K562 (cell line): ENCODE measurements around the gene SLMAP. TPM values are rescaled to one million over a fixed set of nuclear protein-coding genes. Genes with fewer than 3 reads are reported as not detected.

Source experiments
- ATAC-seq: fragments of 200-7000 bp; cut with Tn5 transposase; 3 replicates; pipeline ENCODE4 v1.9.1; 2020; ENCODE audit warnings: moderate library complexity
- BruUV-seq: library from RNA; stranded (reverse); fragments of 400-500 nt; replicated peaks from 2 replicates; lab custom pipeline; 2021; lab: Mats Ljungman, UMichigan
- CTCF ChIA-PET: fragments of 300-600 bp; formaldehyde crosslinking; extraction: SDS; loops from one replicate; lab custom pipeline; 2021; ENCODE audit warnings: low intra/inter-chr PET ratio; lab: Yijun Ruan, JAX
- POLR2A ChIA-PET: fragments of 300-600, 350-650 bp; sonication (Branson Sonifier 250); formaldehyde crosslinking; extraction: SDS; loops from one replicate; lab custom pipeline; 2021; ENCODE audit warnings: antibody characterized with exemption, inconsistent platforms; lab: Yijun Ruan, JAX
- DNase-seq, 4 experiments: peaks; one replicate each; pipeline versions ENCODE4 v3.0.0 to v3.0.0-alpha.2; 2011 to 2018; ENCODE audit warnings: low spot score in 3 of 4, mixed read lengths in 3 of 4; ENCODE audit errors: extremely low read depth in 1 of 4
- FAIRE-seq: peaks from 2 replicates; lab custom pipeline; 2011; peaks lifted over from hg19 to GRCh38; lab: Jason Lieb, UNC
- H2AFZ ChIP-seq: 2 replicates; pipeline ENCODE4 v1.6.0; 2011; ENCODE audit warnings: low read depth, low read length, control low read depth, inconsistent platforms
- H3K27ac ChIP-seq: fragments of 200-600 bp; 3 replicates; pipeline ENCODE4 v1.8.0; 2011; ENCODE audit warnings: low read depth, mild to moderate bottlenecking, control low read depth, inconsistent platforms, low read length, moderate library complexity, mixed read lengths; ENCODE audit errors: extremely low read depth
- H3K27me3 ChIP-seq, 2 experiments: fragments of 300-600 bp in 1 of 2; 2 replicates in 1 of 2; 3 replicates in 1 of 2; pipeline versions ENCODE4 v1.6.0 to v1.8.0; 2011; ENCODE audit warnings: inconsistent platforms in 2 of 2, low read length in 2 of 2, mild to moderate bottlenecking in 1 of 2, mixed read lengths in 1 of 2, moderate library complexity in 1 of 2; ENCODE audit not compliant: control insufficient read depth in 2 of 2, insufficient read depth in 2 of 2
- H3K36me3 ChIP-seq: fragments of 300-600 bp; 3 replicates; pipeline ENCODE4 v1.8.0; 2011; ENCODE audit warnings: mild to moderate bottlenecking, low read length, inconsistent platforms; ENCODE audit not compliant: control insufficient read depth, insufficient read depth
- H3K4me1 ChIP-seq, 2 experiments: fragments of 200-600 bp in 1 of 2; replicated peaks in 1 of 2; 2 replicates in 1 of 2; 3 replicates in 1 of 2; pipeline versions ENCODE4 v1.5.1 to v1.8.0; 2011; ENCODE audit warnings: inconsistent platforms in 2 of 2, low read length in 2 of 2, mild to moderate bottlenecking in 1 of 2, mixed read lengths in 1 of 2, moderate library complexity in 1 of 2; ENCODE audit not compliant: control insufficient read depth in 2 of 2, insufficient read depth in 2 of 2
- H3K4me2 ChIP-seq: 2 replicates; pipeline ENCODE4 v1.6.1; 2011; ENCODE audit warnings: low read length, control low read depth, inconsistent platforms, mixed read lengths; ENCODE audit not compliant: insufficient read depth
- H3K4me3 ChIP-seq: fragments of 200-600 bp; sonication (generic), shearing (Covaris generic); 2 replicates; pipeline ENCODE4 v1.5.1; 2016; ENCODE audit warnings: control low read depth, inconsistent platforms
- H3K79me2 ChIP-seq: fragments of 200-600 bp; 3 replicates; pipeline ENCODE4 v1.8.0; 2011; ENCODE audit warnings: low read length, inconsistent platforms; ENCODE audit not compliant: control insufficient read depth, insufficient read depth
- H3K9ac ChIP-seq, 2 experiments: 2 replicates each; pipeline versions ENCODE4 v1.6.0 to v1.6.1; 2011; ENCODE audit warnings: low read depth in 2 of 2, low read length in 2 of 2, control low read depth in 1 of 2, inconsistent platforms in 1 of 2, mild to moderate bottlenecking in 1 of 2, mixed read lengths in 1 of 2; ENCODE audit not compliant: insufficient read depth in 1 of 2
- H3K9me1 ChIP-seq: one replicate; pipeline ENCODE4 v1.6.0; 2011; ENCODE audit warnings: inconsistent platforms, mild to moderate bottlenecking, low read length, moderate library complexity; ENCODE audit not compliant: control insufficient read depth, insufficient read depth
- H3K9me3 ChIP-seq: replicated peaks from 2 replicates; pipeline ENCODE4 v1.5.1; 2011; ENCODE audit warnings: low read depth, low read length, inconsistent platforms; ENCODE audit not compliant: control insufficient read depth, insufficient read depth
- H4K20me1 ChIP-seq: replicated peaks from 2 replicates; pipeline ENCODE4 v1.6.1; 2011; ENCODE audit warnings: low read length, inconsistent platforms, mixed read lengths; ENCODE audit not compliant: control insufficient read depth, insufficient read depth
- C11orf30 ChIP-seq: fragments of 450-650 bp; IDR thresholded peaks from 2 replicates; pipeline ENCODE4 v1.6.1; 2016; ENCODE audit warnings: low read depth, mild to moderate bottlenecking
- GABPA ChIP-seq: fragments of 200-800 bp; sonication (Bioruptor generic); conservative IDR thresholded peaks from 2 replicates; pipeline ENCODE4 v1.6.1; 2016; ENCODE audit warnings: low read depth, missing genetic modification characterization, missing compliant biosample characterization
- WGBS: fragments of 100-300 bp; shearing (Covaris generic); methylation state at CpG from one replicate; pipeline ENCODE4 v1.1.6; 2016; ENCODE audit warnings: low coverage, mixed read lengths; ENCODE audit not compliant: insufficient coverage; ENCODE audit errors: missing lambda C conversion rate; 5-methylcytosine and 5-hydroxymethylcytosine counted together
- in situ Hi-C: fragments of 300-500 bp; cut with MboI; formaldehyde crosslinking; loops from 4 replicates; pipeline ENCODE4 v1.15.0; 2018; ENCODE audit warnings: inconsistent platforms, mixed read lengths
- intact Hi-C: fragments of 100-400 bp; cut with micrococcal nuclease; formaldehyde crosslinking; loops from 2 replicates; pipeline ENCODE4 v1.14.2; 2022
- polyA plus RNA-seq, 8 experiments: library from polyadenylated mRNA; depleted of rRNA in 4 of 8; stranded (reverse) in 5 of 8; unstranded in 3 of 8; fragments of >200 nt; fragmentation: Nextera tagmentation in 2 of 8; fragmentation: Illumina TruSeq in 1 of 8; extraction: Ambion mirVana in 2 of 8; extraction: Trizol in 1 of 8; gene quantifications; 2 replicates each; pipeline versions ENCODE4 v1.2.1 to v1.2.3, GENCODE V29; 2011 to 2014; ENCODE audit warnings: inconsistent platforms in 1 of 8, missing spikeins in 1 of 8
- total RNA-seq, 7 experiments: library from RNA; depleted of rRNA in 6 of 7; stranded (reverse); fragments of >200 nt in 6 of 7; fragmentation: Illumina TruSeq in 2 of 7; extraction: Trizol in 2 of 7; gene quantifications; 2 replicates each; pipeline versions ENCODE4 v1.2.1 to v1.2.3, GENCODE V29; 2011 to 2021; ENCODE audit warnings: low replicate concordance in 1 of 7

The SLMAP gene
- total and polyA plus RNA-seq, 9 of the 15 experiments (the other 6 are each of a cell fraction or from before 2014, with no cell fraction given), result 12.1 to 50.7 (median 28.3) TPM

DNA sequence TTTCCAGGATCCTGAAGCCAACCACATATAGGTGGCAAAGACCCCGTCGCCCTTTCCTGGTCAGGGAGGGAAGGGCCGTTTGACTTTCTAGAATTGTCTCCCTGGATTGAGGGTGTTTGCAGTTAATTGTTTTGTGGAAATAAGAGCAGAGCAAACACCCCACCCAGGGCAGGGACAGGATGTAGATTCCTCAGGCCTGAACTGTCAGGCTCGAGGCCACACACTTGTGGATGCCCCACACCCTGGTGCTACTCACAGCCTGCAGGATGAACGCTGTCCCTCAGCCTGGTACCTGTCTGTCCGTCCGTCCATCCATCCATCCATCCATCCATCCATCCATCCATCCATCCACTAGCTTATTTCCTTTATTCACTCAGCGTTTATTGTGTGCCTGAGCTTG, 222.2 kb downstream of the SLMAP start:
- no peaks in the 10 kb centered on the region for H3K9me3 ChIP-seq
- 9% methylated on average over 6 of the region's 8 CpGs for WGBS
- BruUV-seq, result no TSS peak
- no peak overlapping the region for H2AFZ ChIP-seq
- no peak for FAIRE-seq
- no peak overlapping the region for H3K9ac ChIP-seq
- CTCF ChIA-PET, result no interaction called here
- no peaks in the 10 kb centered on the region for H3K36me3 ChIP-seq
- intact Hi-C loops, result no loop called here
- no peaks in the 10 kb centered on the region for H3K27me3 ChIP-seq
- H3K79me2 ChIP-seq, result no peaks in the 10 kb centered on the region
- in situ Hi-C loops, result no loop called here
- no peak overlapping the region for H3K4me2 ChIP-seq
- H3K4me1 ChIP-seq, result peaks cover 3 to 8% of the 10 kb centered on the region in 2 experiments; a peak in 4 of 5 replicates
- no peak overlapping the region for H3K4me3 ChIP-seq
- DNase-seq, result no peak
- POLR2A ChIA-PET, result no interaction called here
- TF ChIP-seq C11orf30, result no peak
- no peak for TF ChIP-seq GABPA (tag)
- no peak overlapping the region for H3K27ac ChIP-seq
- no peak for ATAC-seq
- H3K9me1 ChIP-seq, result no peaks in the 10 kb centered on the region
- H4K20me1 ChIP-seq, result no peaks in the 10 kb centered on the region

Other genes starting within 250 kb of the SLMAP start
- gene DNAH12, start 212.0 kb upstream of the SLMAP start, total RNA-seq (2014; rRNA removed), result not detected in 2 replicates
- gene DNAH12, start 212.0 kb upstream of the SLMAP start, total RNA-seq (2014; rRNA removed; fragmentation: Illumina TruSeq; extraction: Trizol), result 0.03 and 0.04 TPM in 2 replicates
- gene DNAH12, start 212.0 kb upstream of the SLMAP start, total RNA-seq (2015; rRNA removed; fragmentation: Illumina TruSeq; extraction: Trizol), result 0.04 TPM in 1 of 2 replicates, not detected in the other
- gene DNAH12, start 212.0 kb upstream of the SLMAP start, total RNA-seq (2021), result not detected in 2 replicates
- 0.01 and 0.03 TPM in 2 replicates for gene DNAH12, start 212.0 kb upstream of the SLMAP start, polyA plus RNA-seq (2011; rRNA removed)
- 0.01 TPM in 1 of 2 replicates, not detected in the other for gene DNAH12, start 212.0 kb upstream of the SLMAP start, polyA plus RNA-seq (2014; fragmentation: Illumina TruSeq; extraction: Trizol)
- not detected for gene DNAH12, start 212.0 kb upstream of the SLMAP start, polyA plus RNA-seq (2014; fragmentation: Nextera tagmentation; extraction: Ambion mirVana)
- 0.01 TPM in 1 of 2 replicates, not detected in the other for gene DNAH12, start 212.0 kb upstream of the SLMAP start, polyA plus RNA-seq (2014; rRNA removed)
- gene PDE12, start 200.0 kb upstream of the SLMAP start, total RNA-seq (2014; rRNA removed), result 11.0 and 15.7 TPM in 2 replicates
- gene PDE12, start 200.0 kb upstream of the SLMAP start, total RNA-seq (2014; rRNA removed; fragmentation: Illumina TruSeq; extraction: Trizol), result 9.0 and 9.2 TPM in 2 replicates
- gene PDE12, start 200.0 kb upstream of the SLMAP start, total RNA-seq (2015; rRNA removed; fragmentation: Illumina TruSeq; extraction: Trizol), result 9.3 and 10.4 TPM in 2 replicates
- gene PDE12, start 200.0 kb upstream of the SLMAP start, total RNA-seq (2021), result 19.9 and 20.5 TPM in 2 replicates
- 10.2 and 10.4 TPM in 2 replicates for gene PDE12, start 200.0 kb upstream of the SLMAP start, polyA plus RNA-seq (2011; rRNA removed)
- 7.8 and 9.3 TPM in 2 replicates for gene PDE12, start 200.0 kb upstream of the SLMAP start, polyA plus RNA-seq (2014; fragmentation: Illumina TruSeq; extraction: Trizol)
- gene PDE12, start 200.0 kb upstream of the SLMAP start, polyA plus RNA-seq (2014; fragmentation: Nextera tagmentation; extraction: Ambion mirVana), result 1 to 10 TPM; 2.1 to 8.0 TPM
- 8.5 and 10.0 TPM in 2 replicates for gene PDE12, start 200.0 kb upstream of the SLMAP start, polyA plus RNA-seq (2014; rRNA removed)
- gene ARF4, start 159.0 kb upstream of the SLMAP start, total RNA-seq (2014; rRNA removed), result 41.1 and 59.1 TPM in 2 replicates
- gene ARF4, start 159.0 kb upstream of the SLMAP start, total RNA-seq (2014; rRNA removed; fragmentation: Illumina TruSeq; extraction: Trizol), result 83.8 and 93.5 TPM in 2 replicates
- gene ARF4, start 159.0 kb upstream of the SLMAP start, total RNA-seq (2015; rRNA removed; fragmentation: Illumina TruSeq; extraction: Trizol), result 72.2 and 72.4 TPM in 2 replicates
- gene ARF4, start 159.0 kb upstream of the SLMAP start, total RNA-seq (2021), result 65.1 and 70.4 TPM in 2 replicates
- gene ARF4, start 159.0 kb upstream of the SLMAP start, polyA plus RNA-seq (2011; rRNA removed), result 151 and 172 TPM in 2 replicates
- 114 and 142 TPM in 2 replicates for gene ARF4, start 159.0 kb upstream of the SLMAP start, polyA plus RNA-seq (2014; fragmentation: Illumina TruSeq; extraction: Trizol)
- gene ARF4, start 159.0 kb upstream of the SLMAP start, polyA plus RNA-seq (2014; fragmentation: Nextera tagmentation; extraction: Ambion mirVana), result 100 to 1,000 TPM; 226 to 273 TPM
- gene ARF4, start 159.0 kb upstream of the SLMAP start, polyA plus RNA-seq (2014; rRNA removed), result 82.0 and 95.2 TPM in 2 replicates
- 6.0 and 7.3 TPM in 2 replicates for gene DENND6A, start 63.2 kb upstream of the SLMAP start, total RNA-seq (2014; rRNA removed)
- 10.3 and 12.8 TPM in 2 replicates for gene DENND6A, start 63.2 kb upstream of the SLMAP start, total RNA-seq (2014; rRNA removed; fragmentation: Illumina TruSeq; extraction: Trizol)
- gene DENND6A, start 63.2 kb upstream of the SLMAP start, total RNA-seq (2015; rRNA removed; fragmentation: Illumina TruSeq; extraction: Trizol), result 11.7 and 12.7 TPM in 2 replicates
- 10.0 and 10.9 TPM in 2 replicates for gene DENND6A, start 63.2 kb upstream of the SLMAP start, total RNA-seq (2021)
- 10.0 and 15.5 TPM in 2 replicates for gene DENND6A, start 63.2 kb upstream of the SLMAP start, polyA plus RNA-seq (2011; rRNA removed)
- 7.1 TPM in 2 replicates for gene DENND6A, start 63.2 kb upstream of the SLMAP start, polyA plus RNA-seq (2014; fragmentation: Illumina TruSeq; extraction: Trizol)
- 1 to 10 TPM; 1.5 to 2.0 TPM for gene DENND6A, start 63.2 kb upstream of the SLMAP start, polyA plus RNA-seq (2014; fragmentation: Nextera tagmentation; extraction: Ambion mirVana)
- gene DENND6A, start 63.2 kb upstream of the SLMAP start, polyA plus RNA-seq (2014; rRNA removed), result 4.4 and 5.2 TPM in 2 replicates